Stimulated activated effector memory CD8-positive, alpha-beta T cell treated with anti-CD3 and anti-CD28 coated beads, Interleukin-12 subunit alpha, Interleukin-12 subunit beta, amount 100 ng/mL, for 72 hours (primary cell): ENCODE measurements around the gene ASB5.

Experiments
- ATAC-seq: fragments of 150-1000 bp; cut with Tn5 transposase; 2 replicates; pipeline ENCODE4 v1.10.0; 2021
- DNase-seq, 2 donors: peaks; one replicate each; pipeline ENCODE4 v3.0.0; 2021 to 2022; ENCODE audit warnings: low spot score in 2 of 2
- H3K27ac Mint-ChIP-seq: one replicate; pipeline ENCODE4 v1.8.0; 2022; ENCODE audit warnings: mild to moderate bottlenecking, mixed read lengths
- H3K36me3 Mint-ChIP-seq: one replicate; pipeline ENCODE4 v1.8.0; 2022; ENCODE audit warnings: mild to moderate bottlenecking, mixed read lengths
- H3K4me1 Mint-ChIP-seq: one replicate; pipeline ENCODE4 v1.8.0; 2022; ENCODE audit warnings: mixed read lengths
- H3K4me3 Mint-ChIP-seq: one replicate; pipeline ENCODE4 v1.8.0; 2022; ENCODE audit warnings: mild to moderate bottlenecking, mixed read lengths
- H3K9me3 Mint-ChIP-seq: one replicate; pipeline ENCODE4 v1.8.0; 2022; ENCODE audit warnings: mixed read lengths

Gene ASB5

DNA sequence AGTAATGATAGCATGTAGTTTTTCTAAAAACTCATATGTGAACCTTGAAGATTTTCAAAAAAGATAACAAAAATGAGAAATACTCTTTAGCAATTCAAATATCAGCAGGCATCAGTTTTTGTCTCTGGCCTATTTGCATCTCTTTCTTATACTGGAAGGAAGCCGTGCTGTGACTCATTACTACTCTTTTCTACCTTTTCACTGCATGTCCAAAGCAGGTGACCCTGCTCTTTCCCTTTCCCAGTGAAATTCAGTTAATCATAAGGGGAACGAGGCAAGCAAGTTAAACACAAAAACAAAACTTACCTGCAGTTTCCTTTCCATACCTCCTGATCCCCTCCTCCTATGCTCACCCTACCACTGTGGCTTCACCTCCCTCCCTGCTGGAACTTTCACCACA lies 83.0 kb downstream of the ASB5 start:
- DNase-seq (no peak), ATAC-seq (no peak)
- no peaks in the 10 kb centered on the region for H3K4me1 Mint-ChIP-seq
- H3K36me3 Mint-ChIP-seq: no peaks in the 10 kb centered on the region
- no peak overlapping the region for H3K4me3 Mint-ChIP-seq
- no peak overlapping the region for H3K27ac Mint-ChIP-seq
- H3K9me3 Mint-ChIP-seq: no peaks in the 10 kb centered on the region

DNA sequence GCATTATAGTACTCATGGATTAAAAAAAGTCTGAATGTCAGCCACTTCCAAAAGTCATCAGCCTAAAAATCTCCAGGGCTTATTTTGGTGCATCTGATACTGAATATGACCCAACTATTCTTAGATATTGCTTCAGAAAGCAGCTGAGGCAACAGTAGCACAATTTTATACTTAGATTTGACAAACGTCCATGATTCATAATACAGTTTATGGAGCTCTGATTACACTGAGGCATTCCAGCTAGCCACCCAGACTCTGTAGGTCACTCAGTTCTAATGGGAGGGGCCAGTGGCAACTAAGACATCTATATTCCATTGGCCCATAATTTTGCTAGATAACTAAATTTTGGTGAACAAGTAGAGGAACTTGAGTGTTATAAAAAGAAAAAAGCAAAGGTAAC lies 84.0 kb downstream of the ASB5 start:
- no peak for ATAC-seq
- H3K4me1 Mint-ChIP-seq: no peaks in the 10 kb centered on the region
- H3K36me3 Mint-ChIP-seq: no peaks in the 10 kb centered on the region
- H3K27ac Mint-ChIP-seq: no peak overlapping the region
- H3K9me3 Mint-ChIP-seq: no peaks in the 10 kb centered on the region
- H3K4me3 Mint-ChIP-seq: no peak overlapping the region
- DNase-seq: no peak
